ENCODE results near the gene TTYH3. TPM values are rescaled to one million over a fixed set of nuclear protein-coding genes. Genes with fewer than 3 reads are reported as not detected.

TTYH3 gene
- total RNA-seq, 1 donor from 2014 or later: 324 TPM

DNA sequence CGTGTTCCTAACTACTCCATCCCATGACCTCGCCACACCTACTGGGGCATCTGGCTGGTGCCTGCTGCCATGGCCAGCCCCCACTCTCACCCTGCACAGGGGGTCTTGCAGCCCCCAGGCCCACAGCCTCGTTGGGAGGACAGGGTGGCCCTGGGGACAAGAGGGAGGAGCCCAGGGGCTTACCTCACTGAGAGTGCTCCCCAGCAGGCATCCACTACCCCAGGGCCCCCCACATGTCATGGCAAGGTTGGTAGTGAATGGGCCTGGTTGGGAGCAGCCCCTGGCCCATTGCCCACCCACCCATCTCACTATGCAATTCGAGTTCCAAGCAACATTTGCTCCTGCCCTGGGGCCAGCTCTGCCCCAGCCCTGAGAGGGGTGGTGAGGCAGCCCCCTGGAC lies 32.2 kb downstream of the TTYH3 start:
- Mint-ChIP-seq H3K4me1 (ENCODE audit: low read depth, unreplicated experiment) (no peaks in the 10 kb centered on the region), H3K27me3 (ENCODE audit: unreplicated experiment) (peaks cover 11% of the 10 kb centered on the region), H3K9me3 (ENCODE audit: unreplicated experiment) (peaks cover 5% of the 10 kb centered on the region), H3K36me3 (ENCODE audit: unreplicated experiment) (no peaks in the 10 kb centered on the region), H3K27ac (ENCODE audit: unreplicated experiment) (no peak overlapping the region), H3K4me3 (ENCODE audit: unreplicated experiment) (no peak overlapping the region)
- TF ChIP-seq, protein P1, sequence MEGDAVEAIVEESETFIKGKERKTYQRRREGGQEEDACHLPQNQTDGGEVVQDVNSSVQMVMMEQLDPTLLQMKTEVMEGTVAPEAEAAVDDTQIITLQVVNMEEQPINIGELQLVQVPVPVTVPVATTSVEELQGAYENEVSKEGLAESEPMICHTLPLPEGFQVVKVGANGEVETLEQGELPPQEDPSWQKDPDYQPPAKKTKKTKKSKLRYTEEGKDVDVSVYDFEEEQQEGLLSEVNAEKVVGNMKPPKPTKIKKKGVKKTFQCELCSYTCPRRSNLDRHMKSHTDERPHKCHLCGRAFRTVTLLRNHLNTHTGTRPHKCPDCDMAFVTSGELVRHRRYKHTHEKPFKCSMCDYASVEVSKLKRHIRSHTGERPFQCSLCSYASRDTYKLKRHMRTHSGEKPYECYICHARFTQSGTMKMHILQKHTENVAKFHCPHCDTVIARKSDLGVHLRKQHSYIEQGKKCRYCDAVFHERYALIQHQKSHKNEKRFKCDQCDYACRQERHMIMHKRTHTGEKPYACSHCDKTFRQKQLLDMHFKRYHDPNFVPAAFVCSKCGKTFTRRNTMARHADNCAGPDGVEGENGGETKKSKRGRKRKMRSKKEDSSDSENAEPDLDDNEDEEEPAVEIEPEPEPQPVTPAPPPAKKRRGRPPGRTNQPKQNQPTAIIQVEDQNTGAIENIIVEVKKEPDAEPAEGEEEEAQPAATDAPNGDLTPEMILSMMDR (IDR thresholded peaks at IDR 0.05; ENCODE audit: partially characterized antibody, unreplicated experiment): no peak
- no peak for DNase-seq

DNA sequence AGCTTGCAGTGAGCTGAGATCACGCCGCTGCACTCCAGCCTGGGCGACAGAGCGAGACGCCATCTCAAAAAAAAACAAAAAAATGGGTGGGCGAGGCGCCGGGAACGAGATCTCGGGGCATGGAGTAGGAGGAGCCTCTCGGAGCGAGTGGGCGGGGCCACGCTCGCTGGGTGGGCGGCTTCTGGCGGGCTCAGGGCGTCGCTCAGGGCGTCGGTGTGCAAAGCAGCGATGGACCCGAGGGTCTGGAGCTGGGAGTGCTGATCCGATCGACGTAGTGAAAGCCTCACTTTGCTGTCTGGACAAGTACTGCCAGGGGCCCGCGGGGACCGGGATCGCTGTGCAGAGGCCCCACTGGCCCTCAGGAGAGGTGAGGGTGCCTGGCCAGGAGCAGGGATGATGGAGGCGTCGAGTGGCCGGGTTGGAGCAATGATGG lies 33.6 kb downstream of the TTYH3 start:
- peaks cover 8% of the 10 kb centered on the region for H3K9me3 Mint-ChIP-seq (ENCODE audit: unreplicated experiment)
- peaks cover 11% of the 10 kb centered on the region for H3K27me3 Mint-ChIP-seq (ENCODE audit: unreplicated experiment)
- TF ChIP-seq, protein P1 (IDR thresholded peaks at IDR 0.05; ENCODE audit: partially characterized antibody, unreplicated experiment): no peak
- no peak overlapping the region for H3K4me3 Mint-ChIP-seq (ENCODE audit: unreplicated experiment)
- peak; percentile 18 for DNase-seq
- no peaks in the 10 kb centered on the region for H3K36me3 Mint-ChIP-seq (ENCODE audit: unreplicated experiment)
- peaks cover 1% of the 10 kb centered on the region for H3K4me1 Mint-ChIP-seq (ENCODE audit: low read depth, unreplicated experiment)
- H3K27ac Mint-ChIP-seq (ENCODE audit: unreplicated experiment): no peak overlapping the region

DNA sequence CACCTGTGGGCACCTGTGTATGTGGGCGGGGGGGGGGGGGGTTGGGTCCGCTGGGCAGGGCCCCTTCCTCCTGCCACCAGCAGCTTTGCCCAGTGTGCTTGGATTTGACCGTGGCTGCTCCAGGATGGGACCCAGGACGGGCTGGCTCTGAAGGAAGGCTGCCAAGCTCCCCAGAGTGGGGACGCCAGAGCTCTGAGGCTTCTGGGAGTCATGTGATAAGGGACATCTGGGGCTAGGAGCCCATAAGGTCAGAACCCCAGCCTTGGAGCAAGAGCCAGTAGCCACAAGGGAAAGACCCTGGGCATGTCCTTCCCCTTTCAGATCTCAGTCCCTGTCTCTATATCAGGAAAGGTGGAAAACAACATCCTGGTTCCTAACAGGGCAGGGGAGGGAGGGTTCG lies 34.4 kb downstream of the TTYH3 start:
- no peak overlapping the region for H3K27ac Mint-ChIP-seq (ENCODE audit: unreplicated experiment)
- H3K4me3 Mint-ChIP-seq (ENCODE audit: unreplicated experiment): no peak overlapping the region
- H3K4me1 Mint-ChIP-seq (ENCODE audit: low read depth, unreplicated experiment): peaks cover 1% of the 10 kb centered on the region
- TF ChIP-seq, protein P1 (IDR thresholded peaks at IDR 0.05; ENCODE audit: partially characterized antibody, unreplicated experiment): no peak
- peak; percentile 18 for DNase-seq
- peaks cover 8% of the 10 kb centered on the region for H3K9me3 Mint-ChIP-seq (ENCODE audit: unreplicated experiment)
- H3K27me3 Mint-ChIP-seq (ENCODE audit: unreplicated experiment): peaks cover 14% of the 10 kb centered on the region
- H3K36me3 Mint-ChIP-seq (ENCODE audit: unreplicated experiment): no peaks in the 10 kb centered on the region

DNA sequence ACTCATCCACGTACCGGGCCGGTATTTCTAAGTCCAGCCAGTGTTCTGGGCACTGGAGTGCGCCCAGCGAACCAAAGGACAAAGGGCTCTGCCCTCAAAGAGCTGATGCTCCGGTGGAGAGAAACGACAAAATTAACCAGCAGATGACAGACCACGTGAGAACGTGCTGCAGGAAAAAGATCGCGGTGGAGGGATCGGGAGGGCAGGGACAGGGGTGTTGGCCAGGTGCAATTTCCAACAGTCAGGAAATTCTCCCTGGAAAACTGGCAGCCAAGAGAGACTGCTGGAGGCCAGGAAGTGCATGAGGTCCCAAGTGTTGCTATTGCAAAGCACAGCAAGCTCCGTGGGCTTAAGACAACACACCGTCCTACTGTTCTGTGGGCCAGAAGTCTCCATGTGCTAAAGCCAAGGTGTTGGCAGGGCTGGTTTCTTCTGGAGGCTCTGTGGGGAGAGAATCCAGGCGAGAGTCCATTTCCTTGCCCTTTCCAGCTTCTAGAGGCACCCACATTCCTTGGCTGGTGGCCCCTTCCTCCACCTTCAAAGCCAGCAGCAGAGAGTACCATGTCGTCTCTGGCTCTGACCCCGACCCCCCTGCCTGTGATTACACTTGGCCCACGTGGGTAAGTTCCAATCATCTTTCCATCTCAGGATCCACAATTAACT lies 34.9 kb downstream of the TTYH3 start:
- Mint-ChIP-seq H3K36me3 (ENCODE audit: unreplicated experiment) (no peaks in the 10 kb centered on the region), H3K4me3 (ENCODE audit: unreplicated experiment) (no peak overlapping the region), H3K27me3 (ENCODE audit: unreplicated experiment) (peaks cover 14% of the 10 kb centered on the region), H3K9me3 (ENCODE audit: unreplicated experiment) (peaks cover 8% of the 10 kb centered on the region), H3K4me1 (ENCODE audit: low read depth, unreplicated experiment) (peaks cover 1% of the 10 kb centered on the region), H3K27ac (ENCODE audit: unreplicated experiment) (no peak overlapping the region)
- TF ChIP-seq, protein P1 (IDR thresholded peaks at IDR 0.05; ENCODE audit: partially characterized antibody, unreplicated experiment): no peak
- DNase-seq: no peak

- Mint-ChIP-seq H3K9me3 (ENCODE audit: unreplicated experiment) (peaks cover 6% of the 10 kb centered on the region), H3K4me3 (ENCODE audit: unreplicated experiment) (no peak overlapping the region), H3K4me1 (ENCODE audit: low read depth, unreplicated experiment) (peaks cover 1% of the 10 kb centered on the region), H3K27me3 (ENCODE audit: unreplicated experiment) (peaks cover 14% of the 10 kb centered on the region), H3K27ac (ENCODE audit: unreplicated experiment) (peak overlapping the region; percentile 28), H3K36me3 (ENCODE audit: unreplicated experiment) (no peaks in the 10 kb centered on the region)
- TF ChIP-seq, protein P1 (IDR thresholded peaks at IDR 0.05; ENCODE audit: partially characterized antibody, unreplicated experiment): no peak
- no peak for DNase-seq
These were observed 36.1 kb downstream of the TTYH3 start for GRCh38 chr7:2667843-2668242.

All from glutamatergic neuron (in vitro differentiated cells).